ENCODE measurements around the gene CTSC. TPM values are rescaled to one million over a fixed set of nuclear protein-coding genes. Genes with fewer than 3 reads are reported as not detected.

CTSC gene
- total and polyA plus RNA-seq, 2 of the 13 experiments (the other 11 are each of a cell fraction or from before 2014, with no cell fraction given) = 144 to 210 TPM

- Histone ChIP-seq H3K27ac (ENCODE audit: extremely low read length, insufficient read depth, low read length) (no peak overlapping the region), H3K4me2 (ENCODE audit: low read depth, low read length) (no peak overlapping the region), H3K36me3 (replicated peaks in 1 of 2; ENCODE audit: control insufficient read depth in 1 of 2, insufficient read depth in 2 of 2, low read length in 2 of 2) (0 out of 5 replicates have a peak, but pooled peaks cover 0 to 2% of the 10 kb centered on the region in 2 experiments), H4K20me1 (ENCODE audit: insufficient read depth, low read length) (no peaks in the 10 kb centered on the region), H3K9me3 (ENCODE audit: low read length) (no peaks in the 10 kb centered on the region), H2AFZ (ENCODE audit: low read length) (no peak overlapping the region), H3K4me3 (replicated peaks in 1 of 3; ENCODE audit: insufficient read depth in 1 of 3, low read depth in 2 of 3, low read length in 3 of 3) (no peak overlapping the region), H3K79me2 (ENCODE audit: insufficient read depth, low read length) (no peaks in the 10 kb centered on the region), H3K9ac (ENCODE audit: insufficient read depth, low read depth, low read length) (no peak overlapping the region), H3K4me1 (ENCODE audit: insufficient read depth, low read length) (no peaks in the 10 kb centered on the region), H3K27me3 (ENCODE audit: control insufficient read depth in 1 of 2, insufficient read depth in 2 of 2, low read length in 2 of 2) (no peaks in the 10 kb centered on the region)
- FAIRE-seq = no peak
- POLR2A ChIA-PET = interaction anchor here (1.2 kb wide), 1 partner anchor 14 kb away, joined by 3 read pairs; no protein-coding TSS in a partner anchor
- in situ Hi-C loops (cut with HindIII; ENCODE audit: extremely low pct_ligation_motif_present, low pct_unique_long_range_greater_than_20kb) = no loop called here
- CTCF ChIA-PET (ENCODE audit: low intra/inter-chr PET ratio, low total read pairs) = no interaction called here
- no TSS peak for BruUV-seq (replicated peaks)
- ATAC-seq = no peak
- intact Hi-C loops (cut with micrococcal nuclease; ENCODE audit: unreplicated experiment) = no loop called here
- no peak for DNase-seq (ENCODE audit: low spot score)
- 63% methylated on average over 4 of the region's 4 CpGs for WGBS (ENCODE audit: low lambda C conversion rate)
- TF ChIP-seq ZNF407 (CRISPR knock-in tag; IDR thresholded peaks at IDR 0.05; ENCODE audit: not compliant biosample characterization) (no peak), ZNF703 (CRISPR knock-in tag; IDR thresholded peaks at IDR 0.05; ENCODE audit: borderline replicate concordance) (no peak), NFIC (IDR thresholded peaks at IDR 0.05; ENCODE audit: low read length) (no peak), NFE2L1 (CRISPR knock-in tag; IDR thresholded peaks at IDR 0.05; ENCODE audit: borderline replicate concordance) (no peak), KLF15 (CRISPR knock-in tag; IDR thresholded peaks at IDR 0.05; ENCODE audit: borderline replicate concordance) (no peak), MYPOP (CRISPR knock-in tag; IDR thresholded peaks at IDR 0.05) (no peak), REPIN1 (CRISPR knock-in tag; IDR thresholded peaks at IDR 0.05; ENCODE audit: borderline replicate concordance, low read depth) (no peak), NBN (conservative IDR thresholded peaks at IDR 0.05) (no peak), CC2D1A (CRISPR knock-in tag; IDR thresholded peaks at IDR 0.05) (no peak), ZNF850 (CRISPR knock-in tag; conservative IDR thresholded peaks at IDR 0.05) (no peak), ZNF44 (CRISPR knock-in tag; IDR thresholded peaks at IDR 0.05) (no peak), ZNF644 (CRISPR knock-in tag; IDR thresholded peaks at IDR 0.05; ENCODE audit: low read depth) (no peak), RAD21 (CRISPR knock-in tag; IDR thresholded peaks at IDR 0.05) (no peak)
Observed at GRCh38 chr11:88324562-88325345, 12.8 kb downstream of the CTSC start.
